Pancreas (tissue), 10 donors: ENCODE data around the gene SLC8A2. TPM values are rescaled to one million over a fixed set of nuclear protein-coding genes. Genes with fewer than 3 reads are reported as not detected.
A peak's percentile ranks its signal among the peaks of the same experiment; 100 is the strongest.

Source experiments
- ATAC-seq, 4 donors: fragments of 200-7000 bp; cut with Tn5 transposase; one replicate each; pipeline versions ENCODE4 v1.8.0 to v1.9.1; 2020; ENCODE audit warnings: mild to moderate bottlenecking in 4 of 4, moderate library complexity in 4 of 4
- DNase-seq, 6 donors: peaks; one replicate each; pipeline ENCODE4 v3.0.0-alpha.2; 2020
- FAIRE-seq: peaks from 2 replicates; lab custom pipeline; 2012; peaks lifted over from hg19 to GRCh38; lab: Jason Lieb, UNC
- H3K27ac ChIP-seq, 4 donors: fragments of 200-600 bp; sonication (generic); 1 replicate in 3 of 4; 2 replicates in 1 of 4; pipeline versions ENCODE4 v1.5.0 to v1.8.0; 2020
- H3K27me3 ChIP-seq, 4 donors: fragments of 200-600 bp; one replicate each; pipeline ENCODE4 v1.8.0; 2021
- H3K36me3 ChIP-seq, 3 donors: fragments of 200-600 bp; sonication (generic) in 1 of 3; one replicate each; pipeline versions ENCODE4 v1.5.0 to v1.8.0; 2020 to 2021
- H3K4me1 ChIP-seq, 3 donors: fragments of 200-600 bp; one replicate each; pipeline ENCODE4 v1.8.0; 2021
- H3K4me3 ChIP-seq, 4 donors: fragments of 200-600 bp; sonication (generic) in 2 of 4; one replicate each; pipeline versions ENCODE4 v1.5.0 to v1.8.0; 2020 to 2021
- H3K9me3 ChIP-seq, 4 donors: fragments of 200-600 bp; one replicate each; pipeline ENCODE4 v1.8.0; 2021
- WGBS, 2 donors: extraction: QIAGEN DNeasy Blood & Tissue Kit; methylation state at CpG; one replicate each; pipeline ENCODE4 v1.1.7; 2013; 5-methylcytosine and 5-hydroxymethylcytosine counted together
- intact Hi-C, 3 donors: fragments of 100-400 bp; cut with DNase I; formaldehyde crosslinking; loops; one replicate each; pipeline versions ENCODE4 v1.11.1 to v1.14.2; 2022
- polyA plus RNA-seq, 2 donors: library from polyadenylated mRNA; stranded (reverse); fragments of 200-250 nt; gene quantifications; one replicate each; pipeline ENCODE4 v1.2.3, GENCODE V29; 2013
- total RNA-seq, 6 donors: library from RNA; stranded (reverse); fragmentation: NEBNext Ultra II Directional in 4 of 6; extraction: Animal tissue kit (Norgen Biotek cat#: 25700) in 4 of 6; gene quantifications; one replicate each; pipeline versions ENCODE4 v1.2.1 to v1.2.4, GENCODE V29; 2021 to 2023
- TF ChIP-seq, protein P1 (sequence below), 4 donors: fragments of 200-600 bp; sonication (generic) in 3 of 4; IDR thresholded peaks; one replicate each; pipeline versions ENCODE4 v1.5.0 to v1.8.0; 2021; ENCODE audit warnings: antibody characterized with exemption in 4 of 4
- donor health status: healthy with polysubstance abuse.
- donor health status: DM: no; HTN: no; CAD: no; lungs with moderate emphysema.
- donor health status: DM: no; HTN: no; CAD: no.
- donor health status: control.
- donor health status: control.
- donor health status: Bipolar disorder and iron deficiency.
- donor health status: DM: yes; HTN: yes; CAD: no.
- donor health status: DM: no; HTN: no; CAD: no.
- donor health status: DM: no; HTN: no; CAD: no.
- donor health status: DM: yes; HTN: yes; CAD: no.

Gene SLC8A2
- total and polyA plus RNA-seq, 8 donors, result 2.6 to 8.3 (median 6.3) TPM

DNA sequence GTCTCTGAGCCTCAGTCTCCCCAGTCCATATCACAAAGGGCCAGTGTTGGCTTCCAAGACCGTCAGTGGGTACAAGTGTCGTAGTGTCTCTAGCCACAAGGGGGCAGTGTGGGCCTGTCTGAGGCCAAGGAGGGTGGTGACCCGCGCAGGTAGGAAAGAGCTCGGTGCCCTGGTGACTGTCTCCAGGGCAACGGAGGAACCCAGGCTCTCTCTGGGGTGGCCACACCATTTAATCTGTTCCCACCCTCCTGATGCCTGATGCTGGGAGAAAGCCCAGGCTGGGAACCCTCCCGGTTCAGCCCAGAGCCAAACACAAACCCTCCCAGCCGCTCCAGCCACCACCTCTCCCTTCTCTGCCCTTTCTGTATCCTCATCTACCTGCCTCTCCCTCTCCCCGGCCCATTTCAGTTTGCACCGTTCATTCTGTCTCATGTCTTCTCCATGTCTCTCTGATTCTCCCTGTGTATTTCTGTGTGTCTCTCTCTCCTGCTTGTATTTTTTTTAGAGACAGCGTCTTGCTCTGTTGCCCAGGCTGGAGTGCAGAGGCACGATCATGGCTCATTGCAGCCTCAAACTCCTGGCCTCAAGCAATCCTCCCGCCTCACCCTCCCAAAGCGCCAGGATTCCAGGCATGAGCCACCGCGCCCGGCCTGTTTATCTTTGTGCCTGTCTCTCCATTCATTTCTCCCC lies 34.8 kb downstream of the SLC8A2 start:
- ATAC-seq (peak; percentile 87 to 100 (median 98)), DNase-seq (peak; percentile 66 to 93 (median 86)), FAIRE-seq (no peak)
- Histone ChIP-seq H3K9me3 (no peaks in the 10 kb centered on the region), H3K27ac (no peak overlapping the region), H3K27me3 (peaks cover 0 to 4% (median 0%) of the 10 kb centered on the region in 4 donors), H3K4me3 (no peak overlapping the region), H3K4me1 (no peaks in the 10 kb centered on the region), H3K36me3 (no peaks in the 10 kb centered on the region)
- 32 to 33% methylated on average over 17 of the region's 17 CpGs for WGBS, 2 donors
- intact Hi-C loops, result loop anchor here in 2 of 3 donors (5.0 to 10.0 kb wide), 3 partner anchors 78 to 260 kb away; partner anchors contain the start of gene NAPA (in 2 of the 2)
- TF ChIP-seq, protein P1, sequence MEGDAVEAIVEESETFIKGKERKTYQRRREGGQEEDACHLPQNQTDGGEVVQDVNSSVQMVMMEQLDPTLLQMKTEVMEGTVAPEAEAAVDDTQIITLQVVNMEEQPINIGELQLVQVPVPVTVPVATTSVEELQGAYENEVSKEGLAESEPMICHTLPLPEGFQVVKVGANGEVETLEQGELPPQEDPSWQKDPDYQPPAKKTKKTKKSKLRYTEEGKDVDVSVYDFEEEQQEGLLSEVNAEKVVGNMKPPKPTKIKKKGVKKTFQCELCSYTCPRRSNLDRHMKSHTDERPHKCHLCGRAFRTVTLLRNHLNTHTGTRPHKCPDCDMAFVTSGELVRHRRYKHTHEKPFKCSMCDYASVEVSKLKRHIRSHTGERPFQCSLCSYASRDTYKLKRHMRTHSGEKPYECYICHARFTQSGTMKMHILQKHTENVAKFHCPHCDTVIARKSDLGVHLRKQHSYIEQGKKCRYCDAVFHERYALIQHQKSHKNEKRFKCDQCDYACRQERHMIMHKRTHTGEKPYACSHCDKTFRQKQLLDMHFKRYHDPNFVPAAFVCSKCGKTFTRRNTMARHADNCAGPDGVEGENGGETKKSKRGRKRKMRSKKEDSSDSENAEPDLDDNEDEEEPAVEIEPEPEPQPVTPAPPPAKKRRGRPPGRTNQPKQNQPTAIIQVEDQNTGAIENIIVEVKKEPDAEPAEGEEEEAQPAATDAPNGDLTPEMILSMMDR (IDR thresholded peaks at IDR 0.05), result peak; percentile 78 to 93 (median 86)

DNA sequence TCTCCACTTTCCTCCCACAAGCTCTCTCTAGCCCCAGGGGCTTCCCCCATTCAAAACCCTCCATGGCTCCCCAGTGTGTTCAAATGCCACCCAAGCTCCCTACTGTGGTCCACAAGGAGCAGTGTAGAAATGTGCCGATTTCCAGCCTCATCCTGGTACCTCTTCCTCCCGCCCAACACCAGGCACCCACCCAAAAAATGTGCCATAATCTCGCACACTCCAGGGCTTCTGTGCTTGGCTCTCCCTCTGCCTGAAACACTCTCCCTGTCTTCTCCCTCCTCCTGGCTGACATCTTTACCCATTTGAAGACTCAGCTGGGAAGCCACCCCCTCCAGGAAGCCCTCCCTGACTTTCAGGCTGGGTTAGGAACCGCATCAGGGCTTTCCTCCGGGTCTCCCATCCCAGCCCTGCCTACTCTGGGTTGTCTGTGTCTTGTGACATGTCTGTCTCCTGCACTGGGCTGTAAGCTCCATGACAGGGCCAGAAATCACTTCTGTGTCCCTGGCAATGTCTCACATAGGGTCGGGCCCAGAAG lies 35.7 kb downstream of the SLC8A2 start:
- TF ChIP-seq, protein P1 (IDR thresholded peaks at IDR 0.05), result no peak
- ATAC-seq, result no peak
- Histone ChIP-seq H3K4me3 (no peak overlapping the region), H3K9me3 (no peaks in the 10 kb centered on the region), H3K27me3 (peaks cover 0 to 10% (median 0%) of the 10 kb centered on the region in 4 donors), H3K27ac (no peak overlapping the region), H3K4me1 (no peaks in the 10 kb centered on the region), H3K36me3 (no peaks in the 10 kb centered on the region)
- WGBS, 2 donors, result 67 to 79% methylated on average over 6 of the region's 6 CpGs
- intact Hi-C loops, result loop anchor here in 2 of 3 donors (5.0 to 10.0 kb wide), 3 partner anchors 79 to 261 kb away; partner anchors contain the start of gene NAPA (in 2 of the 2)
- no peak for FAIRE-seq
- DNase-seq, result peak in 1 of 6 donors; percentile 23

DNA sequence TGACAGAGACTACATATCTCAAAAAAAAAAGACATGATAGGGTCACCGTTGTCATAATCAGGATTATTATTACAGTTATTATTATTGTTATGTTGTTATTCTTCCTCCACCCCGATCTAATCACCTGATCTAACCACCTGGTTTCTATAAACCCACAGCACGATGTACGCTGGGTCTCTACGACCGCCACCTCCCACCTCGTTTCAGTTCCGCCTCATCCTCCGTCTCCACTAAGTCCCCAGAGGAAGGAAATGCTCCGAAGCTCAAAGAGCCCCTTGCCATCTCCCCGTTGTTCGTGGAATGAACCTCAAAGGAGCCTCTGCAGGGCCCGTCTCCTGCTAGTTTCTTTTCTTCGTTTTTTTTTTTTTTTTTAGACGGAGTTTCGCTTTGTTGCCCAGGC lies 36.5 kb downstream of the SLC8A2 start:
- no peak for FAIRE-seq
- Histone ChIP-seq H3K27me3 (peaks cover 0 to 13% (median 0%) of the 10 kb centered on the region in 4 donors), H3K4me3 (no peak overlapping the region), H3K36me3 (no peaks in the 10 kb centered on the region), H3K9me3 (no peaks in the 10 kb centered on the region), H3K4me1 (peaks cover 0 to 3% (median 2%) of the 10 kb centered on the region in 3 donors), H3K27ac (no peak overlapping the region)
- WGBS, 2 donors, result 59 to 69% methylated on average over 16 of the region's 16 CpGs
- TF ChIP-seq, protein P1 (IDR thresholded peaks at IDR 0.05), result no peak
- intact Hi-C loops, result loop anchor here in 2 of 3 donors (5.0 to 10.0 kb wide), 3 partner anchors 80 to 262 kb away; partner anchors contain the start of gene NAPA (in 2 of the 2)
- peak in 1 of 6 donors; percentile 8 for DNase-seq
- no peak for ATAC-seq

DNA sequence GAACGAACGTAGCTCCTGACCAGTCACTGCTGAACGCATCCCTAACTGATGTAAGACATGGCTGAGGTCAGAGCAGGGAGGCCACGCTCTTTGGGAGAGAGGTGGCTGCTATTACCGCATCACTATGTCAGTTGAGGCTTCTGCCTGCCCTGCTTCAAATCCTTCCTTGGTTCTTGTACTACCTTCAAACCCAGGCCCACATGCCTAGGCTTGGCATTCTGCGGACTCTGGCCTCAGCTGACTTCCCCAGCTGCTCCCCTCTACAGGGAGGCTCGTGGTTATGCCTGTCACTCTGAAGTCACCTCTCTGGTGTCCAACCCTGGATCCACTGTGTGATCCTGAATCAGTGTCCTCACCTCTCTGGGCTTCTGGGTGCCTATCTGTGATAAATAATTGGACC lies 37.6 kb downstream of the SLC8A2 start:
- ATAC-seq, result no peak
- Histone ChIP-seq H3K36me3 (no peaks in the 10 kb centered on the region), H3K4me3 (no peak overlapping the region), H3K27me3 (peaks cover 0 to 13% (median 0%) of the 10 kb centered on the region in 4 donors), H3K4me1 (peaks cover 0 to 7% (median 4%) of the 10 kb centered on the region in 3 donors), H3K27ac (no peak overlapping the region), H3K9me3 (no peaks in the 10 kb centered on the region)
- FAIRE-seq, result no peak
- TF ChIP-seq, protein P1 (IDR thresholded peaks at IDR 0.05), result no peak
- peak in 1 of 6 donors; percentile 8 for DNase-seq
- intact Hi-C loops, result loop anchor here in 1 of 3 donors (10.0 kb wide), 1 partner anchor 81 kb away; the partner anchor contains the start of gene NAPA
- 74 to 86% methylated on average over 7 of the region's 7 CpGs for WGBS, 2 donors
